GM18505 (cell line): Measurements from ENCODE around the gene DEFB113.
"Not testable (repeated sequence)": the region's sequence is repeated elsewhere in the genome, so short reads cannot be mapped to it uniquely, and the experiment has no call there.

ENCODE experiments used
- ATAC-seq: cut with Tn5 transposase; IDR thresholded peaks from one replicate; pipeline ENCODE4 v1.9.1; 2021; ENCODE audit not compliant: unreplicated experiment
- POLR2A ChIP-seq: IDR thresholded peaks from 4 replicates; pipeline ENCODE4 v1.6.1; 2011; ENCODE audit warnings: borderline replicate concordance; ENCODE audit not compliant: insufficient read depth, insufficient read length; ENCODE audit errors: extremely low read depth

The DEFB113 gene

GRCh38 chr6:49958180-49958579 lies 11.2 kb downstream of the DEFB113 start:
- TF ChIP-seq POLR2A = no peak
- ATAC-seq = no peak

GRCh38 chr6:49955847-49956246 lies 13.6 kb downstream of the DEFB113 start:
- no peak for ATAC-seq
- no peak for TF ChIP-seq POLR2A

- no peak for ATAC-seq
- no peak for TF ChIP-seq POLR2A
Measured at GRCh38 chr6:49951926-49952325, 17.5 kb downstream of the DEFB113 start.

- TF ChIP-seq POLR2A = no peak
- ATAC-seq = no peak
Measured at GRCh38 chr6:49950415-49950751, 19.0 kb downstream of the DEFB113 start.

- no peak for ATAC-seq
- TF ChIP-seq POLR2A = no peak
Measured at GRCh38 chr6:49949062-49949461, 20.4 kb downstream of the DEFB113 start.

GRCh38 chr6:49946835-49947234 lies 22.6 kb downstream of the DEFB113 start:
- no peak for ATAC-seq
- no peak for TF ChIP-seq POLR2A

GRCh38 chr6:49944068-49944467 lies 25.4 kb downstream of the DEFB113 start:
- not testable (repeated sequence) for ATAC-seq

- ATAC-seq = no peak
- no peak for TF ChIP-seq POLR2A
Measured at GRCh38 chr6:49939993-49940498, 29.4 kb downstream of the DEFB113 start.

GRCh38 chr6:49937811-49938210 lies 31.6 kb downstream of the DEFB113 start:
- TF ChIP-seq POLR2A = no peak
- no peak for ATAC-seq

- ATAC-seq = no peak
- TF ChIP-seq POLR2A = no peak
Measured at GRCh38 chr6:49937017-49937416, 32.4 kb downstream of the DEFB113 start.

- ATAC-seq = no peak
- TF ChIP-seq POLR2A = no peak
Measured at GRCh38 chr6:49935387-49935786, 34.0 kb downstream of the DEFB113 start.

- no peak for ATAC-seq
- TF ChIP-seq POLR2A = no peak
Measured at GRCh38 chr6:49934770-49935169, 34.7 kb downstream of the DEFB113 start.

GRCh38 chr6:49933526-49933925 lies 35.9 kb downstream of the DEFB113 start:
- TF ChIP-seq POLR2A = no peak
- no peak for ATAC-seq

GRCh38 chr6:49929340-49929739 lies 40.1 kb downstream of the DEFB113 start:
- no peak for ATAC-seq
- no peak for TF ChIP-seq POLR2A

GRCh38 chr6:49923826-49924225 lies 45.6 kb downstream of the DEFB113 start:
- no peak for ATAC-seq
- no peak for TF ChIP-seq POLR2A

- ATAC-seq = no peak
- TF ChIP-seq POLR2A = no peak
Measured at GRCh38 chr6:49919935-49920644, 49.3 kb downstream of the DEFB113 start.

- TF ChIP-seq POLR2A = no peak
- no peak for ATAC-seq
Measured at GRCh38 chr6:49919261-49919660, 50.2 kb downstream of the DEFB113 start.
